Suprapubic skin (tissue), 4 donors: Measurements from ENCODE around the gene RXFP2.

Experiments used
- CTCF ChIP-seq, 2 donors: fragments of 200-600 bp in 1 of 2; fragments of 450-650 bp in 1 of 2; sonication (generic) in 1 of 2; IDR thresholded peaks; one replicate each; pipeline ENCODE4 v1.5.1; 2016 to 2019; ENCODE audit warnings: antibody characterized with exemption in 2 of 2, mild to moderate bottlenecking in 1 of 2, moderate library complexity in 1 of 2
- POLR2A ChIP-seq, 2 donors: fragments of 450-650 bp; IDR thresholded peaks; one replicate each; pipeline ENCODE4 v1.6.1; 2017; ENCODE audit warnings: antibody characterized with exemption in 2 of 2, mild to moderate bottlenecking in 2 of 2, moderate library complexity in 2 of 2
- POLR2AphosphoS5 ChIP-seq, 3 donors: sonication (generic); formaldehyde crosslinking; IDR thresholded peaks; one replicate each; pipeline ENCODE4 v1.6.1; 2017; ENCODE audit warnings: antibody characterized with exemption in 3 of 3

DNA sequence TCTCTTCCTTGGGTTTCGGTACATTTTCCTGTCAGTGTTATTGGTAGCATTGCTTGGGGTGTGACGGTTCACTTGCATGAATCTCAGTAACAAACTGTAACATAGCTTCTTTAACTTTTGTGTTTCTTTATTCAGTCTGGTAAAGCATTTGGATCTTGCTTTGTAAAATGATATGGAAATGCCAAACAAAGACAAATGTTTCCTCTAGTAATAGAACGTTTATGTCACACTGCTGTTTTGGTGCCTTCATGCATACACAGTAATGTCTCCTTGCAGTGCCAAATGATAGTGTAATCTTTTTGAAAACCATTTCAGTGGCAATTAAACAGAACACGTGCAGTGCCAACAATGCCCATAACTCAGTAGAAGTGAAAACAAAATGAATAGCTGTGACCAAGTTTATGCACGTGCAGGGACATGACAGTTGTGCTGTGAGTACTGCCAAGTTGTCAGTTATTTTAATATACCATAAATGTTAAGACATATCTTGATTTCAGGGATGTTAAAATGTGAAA lies 110.8 kb downstream of the RXFP2 start:
- TF ChIP-seq POLR2A (IDR thresholded peaks at IDR 0.05): no peak
- TF ChIP-seq CTCF (IDR thresholded peaks at IDR 0.05): no peak
- no peak for TF ChIP-seq POLR2AphosphoS5 (IDR thresholded peaks at IDR 0.05)
